Esophagus muscularis mucosa (tissue), 4 donors: ENCODE results near the gene OGFR. TPM values are rescaled to one million over a fixed set of nuclear protein-coding genes. Genes with fewer than 3 reads are reported as not detected.
A peak's percentile ranks its signal among the peaks of the same experiment; 100 is the strongest.

ENCODE experiments used
- DNase-seq: peaks from one replicate; pipeline ENCODE4 v3.0.0-alpha.2; 2017; ENCODE audit errors: extremely low spot score
- H3K27ac ChIP-seq, 4 donors: fragments of 200-600 bp; sonication (generic); replicated peaks in 1 of 4; 1 replicate in 3 of 4; 2 replicates in 1 of 4; pipeline ENCODE4 v1.5.1; 2016 to 2019; ENCODE audit warnings: mild to moderate bottlenecking in 1 of 4
- H3K27me3 ChIP-seq, 4 donors: fragments of 200-600 bp; sonication (generic); one replicate each; pipeline versions ENCODE4 v1.5.1 to v1.6.0; 2016 to 2019
- H3K36me3 ChIP-seq, 4 donors: fragments of 200-600 bp; sonication (generic); one replicate each; pipeline ENCODE4 v1.5.1; 2016 to 2019
- H3K4me1 ChIP-seq, 4 donors: fragments of 200-600 bp; sonication (generic); one replicate each; pipeline ENCODE4 v1.5.1; 2016 to 2019
- H3K4me3 ChIP-seq, 4 donors: fragments of 200-600 bp; sonication (generic); 1 replicate in 2 of 4; 2 replicates in 2 of 4; pipeline ENCODE4 v1.5.1; 2016 to 2019; ENCODE audit warnings: mild to moderate bottlenecking in 4 of 4, moderate library complexity in 1 of 4
- H3K9me3 ChIP-seq, 4 donors: fragments of 200-600 bp; sonication (generic); 1 replicate in 3 of 4; 2 replicates in 1 of 4; pipeline ENCODE4 v1.5.1; 2016 to 2019
- CTCF ChIP-seq, 3 experiments: fragments of 200-600 bp in 2 of 3; fragments of 450-650 bp in 1 of 3; sonication (generic) in 2 of 3; IDR thresholded peaks; one replicate each; pipeline ENCODE4 v1.5.1; 2017 to 2019; ENCODE audit warnings: antibody characterized with exemption in 3 of 3, mild to moderate bottlenecking in 2 of 3, moderate library complexity in 1 of 3
- EP300 ChIP-seq: sonication (generic); formaldehyde crosslinking; IDR thresholded peaks from one replicate; pipeline ENCODE4 v1.6.1; 2017; ENCODE audit warnings: antibody characterized with exemption
- POLR2A ChIP-seq: fragments of 450-650 bp; IDR thresholded peaks from one replicate; pipeline ENCODE4 v1.6.1; 2017; ENCODE audit warnings: antibody characterized with exemption, moderate library complexity, mild to moderate bottlenecking, low read depth
- POLR2AphosphoS5 ChIP-seq, 2 donors: sonication (generic); formaldehyde crosslinking; IDR thresholded peaks; one replicate each; pipeline ENCODE4 v1.6.1; 2017; ENCODE audit warnings: antibody characterized with exemption in 2 of 2
- WGBS: methylation state at CpG from one replicate; pipeline ENCODE4 v1.1.5; 2018; 5-methylcytosine and 5-hydroxymethylcytosine counted together
- intact Hi-C: fragments of 100-400 bp; cut with DNase I; formaldehyde crosslinking; loops from one replicate; pipeline ENCODE4 v1.15.1; 2023
- total RNA-seq, 4 donors: library from RNA; depleted of rRNA; stranded (reverse); fragments of >200 nt; gene quantifications; one replicate each; pipeline versions ENCODE4 v1.1.0 to v1.2.1, GENCODE V29; 2016

Gene OGFR
- total RNA-seq, 4 donors from 2014 or later: 46.1 to 84.5 (median 62.7) TPM

DNA sequence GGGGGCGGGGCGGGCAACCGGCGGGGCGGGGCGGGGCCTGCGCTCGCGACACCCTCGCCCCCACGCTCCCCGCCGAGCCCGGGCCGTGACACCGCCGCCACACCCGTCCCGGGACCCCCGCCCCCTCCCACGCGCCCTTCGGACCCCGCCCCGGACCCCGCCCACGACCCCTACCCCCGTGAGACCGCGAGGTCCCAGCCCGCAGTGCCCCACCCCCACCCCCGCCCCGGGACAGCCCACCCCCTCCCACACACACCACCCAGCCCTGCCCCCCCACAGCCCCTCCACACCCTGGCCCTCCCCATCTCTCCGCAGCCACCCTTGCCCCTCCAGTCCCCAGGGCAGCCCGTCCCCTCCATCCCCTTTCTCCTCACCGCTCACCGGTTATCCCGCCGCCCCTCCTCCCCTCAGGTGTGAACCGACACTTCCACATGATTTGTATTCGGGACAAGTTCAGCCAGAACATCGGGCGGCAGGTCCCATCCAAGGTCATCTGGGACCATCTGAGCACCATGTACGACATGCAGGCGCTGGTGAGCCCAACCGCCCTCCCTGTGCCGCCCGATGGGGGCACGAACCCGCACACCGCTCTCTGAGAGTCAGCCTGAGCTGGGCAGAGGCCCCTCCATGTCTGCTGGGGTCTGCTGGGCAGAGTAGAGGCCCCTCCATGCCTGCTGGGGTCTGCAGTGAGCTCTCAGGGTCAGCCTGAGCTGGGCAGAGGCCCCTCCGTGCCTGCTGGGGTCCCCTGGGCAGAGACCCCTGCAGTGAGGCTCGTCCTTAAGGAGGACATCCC is 7.7 kb upstream of the OGFR start:
- no peak for TF ChIP-seq CTCF (IDR thresholded peaks at IDR 0.05)
- no peak for TF ChIP-seq POLR2AphosphoS5 (IDR thresholded peaks at IDR 0.05)
- Histone ChIP-seq H3K36me3 (peaks cover 19 to 42% (median 34%) of the 10 kb centered on the region in 4 donors), H3K4me3 (peak overlapping the region; percentile 72 to 98 (median 82)), H3K4me1 (peaks cover 24 to 45% (median 37%) of the 10 kb centered on the region in 4 donors), H3K27me3 (no peaks in the 10 kb centered on the region), H3K27ac (peak overlapping the region; percentile 89 to 97 (median 93)), H3K9me3 (no peaks in the 10 kb centered on the region)
- intact Hi-C loops: no loop called here
- no peak for DNase-seq
- no CpG with 5 or more reads among the region's 53 CpGs for WGBS

GRCh38 chr20:62797671-62798532 is 6.7 kb upstream of the OGFR start:
- intact Hi-C loops: no loop called here
- Histone ChIP-seq H3K27me3 (no peaks in the 10 kb centered on the region), H3K4me3 (peak overlapping the region in 2 of 4 donors; percentile 81 to 98), H3K4me1 (peaks cover 28 to 45% (median 37%) of the 10 kb centered on the region in 4 donors), H3K9me3 (no peaks in the 10 kb centered on the region), H3K36me3 (peaks cover 19 to 42% (median 34%) of the 10 kb centered on the region in 4 donors), H3K27ac (peak overlapping the region; percentile 89 to 97 (median 93))
- no peak for TF ChIP-seq POLR2A
- TF ChIP-seq EP300: no peak
- no peak for TF ChIP-seq POLR2AphosphoS5 (IDR thresholded peaks at IDR 0.05)
- no peak for TF ChIP-seq CTCF (IDR thresholded peaks at IDR 0.05)
- DNase-seq: no peak
- WGBS: 85% methylated on average over 12 of the region's 26 CpGs

DNA sequence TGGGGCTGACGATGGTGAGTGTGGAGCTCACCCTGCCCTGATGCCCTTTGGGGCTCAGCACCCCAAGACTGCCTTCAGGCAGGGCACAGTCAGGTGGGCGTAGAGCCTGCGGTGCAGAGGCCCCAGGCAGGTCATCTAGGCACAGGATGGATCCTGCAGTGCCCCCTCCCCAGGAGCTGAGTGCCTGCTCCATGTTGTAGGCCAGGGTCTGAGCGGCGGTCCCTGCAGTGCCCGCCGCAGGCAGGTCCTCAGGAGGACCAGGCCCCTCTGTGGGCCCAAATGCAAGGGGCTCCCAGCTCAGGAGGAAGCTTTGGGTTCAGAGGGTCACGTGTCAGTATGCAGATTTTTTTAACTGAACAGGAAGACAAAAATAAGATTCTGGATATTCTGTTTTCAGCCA is 5.6 kb upstream of the OGFR start:
- Histone ChIP-seq H3K27ac (no peak overlapping the region), H3K4me1 (peaks cover 27 to 39% (median 35%) of the 10 kb centered on the region in 4 donors), H3K9me3 (no peaks in the 10 kb centered on the region), H3K27me3 (no peaks in the 10 kb centered on the region), H3K36me3 (peaks cover 19 to 42% (median 34%) of the 10 kb centered on the region in 4 donors), H3K4me3 (no peak overlapping the region)
- TF ChIP-seq CTCF (IDR thresholded peaks at IDR 0.05) (no peak), POLR2A (no peak)
- no peak for DNase-seq
- intact Hi-C loops: no loop called here
- 94% methylated on average over 6 of the region's 8 CpGs for whole genome bisulfite sequencing

GRCh38 chr20:62799459-62799858 is 5.2 kb upstream of the OGFR start:
- H3K4me3 ChIP-seq: no peak overlapping the region
- no peak overlapping the region for H3K27ac ChIP-seq
- H3K9me3 ChIP-seq: no peaks in the 10 kb centered on the region
- peaks cover 29 to 41% (median 38%) of the 10 kb centered on the region in 4 donors for H3K4me1 ChIP-seq
- intact Hi-C loops: no loop called here
- no peaks in the 10 kb centered on the region for H3K27me3 ChIP-seq
- 95% methylated on average over 16 of the region's 19 CpGs for WGBS
- TF ChIP-seq POLR2A (no peak), CTCF (IDR thresholded peaks at IDR 0.05) (no peak), POLR2AphosphoS5 (IDR thresholded peaks at IDR 0.05) (no peak), EP300 (no peak)
- peaks cover 19 to 42% (median 34%) of the 10 kb centered on the region in 4 donors for H3K36me3 ChIP-seq
- DNase-seq: no peak
